Psoas muscle (tissue), 8 donors: ENCODE results near the gene DOC2A. TPM values are rescaled to one million over a fixed set of nuclear protein-coding genes. Genes with fewer than 3 reads are reported as not detected.

Experiments used
- ATAC-seq, 4 donors: fragments of 200-7000 bp; cut with Tn5 transposase; one replicate each; pipeline ENCODE4 v1.9.1; 2020; ENCODE audit warnings: moderate library complexity in 3 of 4, mild to moderate bottlenecking in 2 of 4
- DNase-seq, 2 donors: peaks; one replicate each; pipeline ENCODE4 v3.0.0-alpha.2; 2020
- H3K27ac ChIP-seq: fragments of 200-600 bp; one replicate; pipeline ENCODE4 v1.8.0; 2022
- H3K27me3 ChIP-seq, 3 donors: fragments of 200-600 bp in 1 of 3; one replicate each; pipeline versions ENCODE4 v1.6.1 to v1.8.0; 2013 to 2022; ENCODE audit warnings: low read length in 2 of 3, mild to moderate bottlenecking in 2 of 3, moderate library complexity in 1 of 3; ENCODE audit not compliant: insufficient read depth in 3 of 3
- H3K36me3 ChIP-seq, 2 donors: fragments of 200-600 bp in 1 of 2; one replicate each; pipeline versions ENCODE4 v1.6.1 to v1.8.0; 2013 to 2022; ENCODE audit warnings: low read depth in 1 of 2, mild to moderate bottlenecking in 1 of 2, moderate library complexity in 1 of 2; ENCODE audit not compliant: insufficient read depth in 1 of 2
- H3K4me1 ChIP-seq: fragments of 200-600 bp; one replicate; pipeline ENCODE4 v1.8.0; 2022
- H3K4me3 ChIP-seq: fragments of 200-600 bp; one replicate; pipeline ENCODE4 v1.8.0; 2022; ENCODE audit warnings: mild to moderate bottlenecking
- H3K9me3 ChIP-seq: fragments of 200-600 bp; one replicate; pipeline ENCODE4 v1.8.0; 2022
- CTCF ChIP-seq: fragments of 200-600 bp; IDR thresholded peaks from one replicate; pipeline ENCODE4 v1.8.0; 2022; ENCODE audit warnings: antibody characterized with exemption
- WGBS, 3 donors: extraction: QIAGEN DNeasy Blood & Tissue Kit; methylation state at CpG; one replicate each; pipeline versions ENCODE4 v1.1.6 to v1.1.7; 2013; 5-methylcytosine and 5-hydroxymethylcytosine counted together
- intact Hi-C, 2 donors: fragments of 100-400 bp; cut with DNase I; formaldehyde crosslinking; loops; one replicate each; pipeline versions ENCODE4 v1.11.0 to v1.14.2; 2022
- polyA plus RNA-seq, 3 donors: library from polyadenylated mRNA; stranded (reverse); fragments of 200-250 nt; gene quantifications; one replicate each; pipeline ENCODE4 v1.2.3, GENCODE V29; 2013
- total RNA-seq, 4 donors: library from RNA; stranded (reverse); fragmentation: NEBNext Ultra II Directional in 2 of 4; extraction: Animal tissue kit (Norgen Biotek cat#: 25700) in 2 of 4; gene quantifications; one replicate each; pipeline versions ENCODE4 v1.2.1 to v1.2.4, GENCODE V29; 2021 to 2023
- donor health status: healthy with polysubstance abuse.
- donor health status: DM: no; HTN: no; CAD: no; lungs with moderate emphysema.
- donor health status: Bipolar disorder and iron deficiency.
- donor health status: healthy.
- donor health status: DM: yes; HTN: yes; CAD: no.
- donor health status: DM: no; HTN: no; CAD: no.
- donor health status: DM: no; HTN: no; CAD: no.
- donor health status: DM: yes; HTN: yes; CAD: no.

DOC2A gene
- total and polyA plus RNA-seq, 7 donors = 0.11 to 0.51 (median 0.15) TPM; not detected in 2

- no peak for DNase-seq
- no peak for ATAC-seq
- no peaks in the 10 kb centered on the region for H3K9me3 ChIP-seq
- H3K36me3 ChIP-seq = no peaks in the 10 kb centered on the region
- TF ChIP-seq CTCF = no peak
- H3K4me1 ChIP-seq = no peaks in the 10 kb centered on the region
- 79 to 88% (median 84%) methylated on average over 9 of the region's 9 CpGs for WGBS, 3 donors
- H3K27ac ChIP-seq = no peak overlapping the region
- no peak overlapping the region for H3K4me3 ChIP-seq
- intact Hi-C loops = loop anchor here in 1 of 2 donors (5.0 kb wide), 1 partner anchor 43 kb away; no protein-coding TSS in a partner anchor
- no peaks in the 10 kb centered on the region for H3K27me3 ChIP-seq
Measured at GRCh38 chr16:29959293-29959692, 51.5 kb downstream of the DOC2A start.

- ATAC-seq = no peak
- intact Hi-C loops = loop anchor here in 1 of 2 donors (5.0 kb wide), 1 partner anchor 44 kb away; no protein-coding TSS in a partner anchor
- no peak overlapping the region for H3K27ac ChIP-seq
- no peak for TF ChIP-seq CTCF
- DNase-seq = no peak
- no peaks in the 10 kb centered on the region for H3K27me3 ChIP-seq
- WGBS, 3 donors = 87 to 92% (median 91%) methylated on average over 5 of the region's 5 CpGs
- H3K4me3 ChIP-seq = no peak overlapping the region
- H3K36me3 ChIP-seq = no peaks in the 10 kb centered on the region
- no peaks in the 10 kb centered on the region for H3K4me1 ChIP-seq
- H3K9me3 ChIP-seq = no peaks in the 10 kb centered on the region
Measured at GRCh38 chr16:29958756-29959155, 52.1 kb downstream of the DOC2A start.

Other genes with a start within 250 kb of the DOC2A start
- gene ZG16, start 232.8 kb downstream of the DOC2A start, total RNA-seq = not detected
- gene ZG16, start 232.8 kb downstream of the DOC2A start, polyA plus RNA-seq = under 1 TPM; 0.01 to 0.03 (median 0.01) TPM
- 10 to 100 TPM; 12.6 to 23.8 (median 14.3) TPM for gene KIF22, start 220.3 kb downstream of the DOC2A start, total RNA-seq
- 10 to 100 TPM; 13.4 to 15.5 (median 15.5) TPM for gene KIF22, start 220.3 kb downstream of the DOC2A start, polyA plus RNA-seq
- 100 to 1,000 TPM; 112 to 161 (median 125) TPM for gene MAZ, start 204.5 kb downstream of the DOC2A start, total RNA-seq
- 100 to 1,000 TPM in 2 of 3 donors, 10 to 100 TPM in 1; 94.9 to 193 (median 131) TPM for gene MAZ, start 204.5 kb downstream of the DOC2A start, polyA plus RNA-seq
- gene PRRT2, start 198.8 kb downstream of the DOC2A start, total RNA-seq = 1 to 10 TPM in 1 of 4 donors, under 1 TPM in 3; 0.22 to 1.8 (median 0.75) TPM
- gene PRRT2, start 198.8 kb downstream of the DOC2A start, polyA plus RNA-seq = under 1 TPM; 0.17 to 0.44 (median 0.18) TPM
- gene PAGR1, start 194.9 kb downstream of the DOC2A start, total RNA-seq = 10 to 100 TPM in 3 of 4 donors, 1 to 10 TPM in 1; 9.4 to 14.2 (median 11.0) TPM
- 10 to 100 TPM; 19.8 to 36.8 (median 35.5) TPM for gene PAGR1, start 194.9 kb downstream of the DOC2A start, polyA plus RNA-seq
- gene MVP, start 190.6 kb downstream of the DOC2A start, total RNA-seq = 10 to 100 TPM; 27.9 to 75.9 (median 51.6) TPM
- 10 to 100 TPM; 17.6 to 34.3 (median 34.1) TPM for gene MVP, start 190.6 kb downstream of the DOC2A start, polyA plus RNA-seq
- gene CDIPT, start 147.8 kb downstream of the DOC2A start, total RNA-seq = 10 to 100 TPM; 24.7 to 36.4 (median 32.3) TPM
- gene CDIPT, start 147.8 kb downstream of the DOC2A start, polyA plus RNA-seq = 10 to 100 TPM; 33.3 to 54.3 (median 38.5) TPM
- under 1 TPM; 0.17 to 0.86 (median 0.34) TPM for gene SEZ6L2, start 111.5 kb downstream of the DOC2A start, total RNA-seq
- gene SEZ6L2, start 111.5 kb downstream of the DOC2A start, polyA plus RNA-seq = under 1 TPM; 0.05 to 0.23 (median 0.11) TPM
- under 1 TPM in 2 of 4 donors, not detected in 2; 0.17 to 0.23 TPM for gene ASPHD1, start 110.5 kb downstream of the DOC2A start, total RNA-seq
- under 1 TPM in 2 of 3 donors, not detected in 1; 0.04 to 0.12 TPM for gene ASPHD1, start 110.5 kb downstream of the DOC2A start, polyA plus RNA-seq
- 1 to 10 TPM; 3.3 to 5.4 (median 4.1) TPM for gene KCTD13, start 84.8 kb downstream of the DOC2A start, total RNA-seq
- gene KCTD13, start 84.8 kb downstream of the DOC2A start, polyA plus RNA-seq = 1 to 10 TPM; 2.2 to 5.4 (median 5.1) TPM
- 10 to 100 TPM; 39.6 to 64.5 (median 50.3) TPM for gene TMEM219, start 48.9 kb downstream of the DOC2A start, total RNA-seq
- gene TMEM219, start 48.9 kb downstream of the DOC2A start, polyA plus RNA-seq = 10 to 100 TPM; 53.7 to 80.7 (median 60.4) TPM
- 10 to 100 TPM; 18.6 to 28.6 (median 22.0) TPM for gene TAOK2, start 37.2 kb downstream of the DOC2A start, total RNA-seq
- 10 to 100 TPM; 15.7 to 30.2 (median 21.8) TPM for gene TAOK2, start 37.2 kb downstream of the DOC2A start, polyA plus RNA-seq
- gene HIRIP3, start 15.4 kb downstream of the DOC2A start, total RNA-seq = 10 to 100 TPM; 18.9 to 22.0 (median 20.7) TPM
- gene HIRIP3, start 15.4 kb downstream of the DOC2A start, polyA plus RNA-seq = 10 to 100 TPM; 18.5 to 62.5 (median 23.1) TPM
- 10 to 100 TPM; 30.5 to 43.3 (median 34.1) TPM for gene INO80E, start 14.8 kb downstream of the DOC2A start, total RNA-seq
- gene INO80E, start 14.8 kb downstream of the DOC2A start, polyA plus RNA-seq = 10 to 100 TPM; 59.8 to 86.9 (median 77.3) TPM
- not detected for gene C16orf92, start 12.2 kb upstream of the DOC2A start, total RNA-seq
- gene C16orf92, start 12.2 kb upstream of the DOC2A start, polyA plus RNA-seq = not detected
- 1 to 10 TPM in 1 of 4 donors, under 1 TPM in 3; 0.17 to 1.9 (median 0.23) TPM for gene TLCD3B, start 20.2 kb upstream of the DOC2A start, total RNA-seq
- gene TLCD3B, start 20.2 kb upstream of the DOC2A start, polyA plus RNA-seq = under 1 TPM; 0.13 to 0.62 (median 0.17) TPM
- 1,000 to 10,000 TPM; 5,088 to 7,531 (median 6,001) TPM for gene ALDOA, start 54.7 kb upstream of the DOC2A start, total RNA-seq
- over 10,000 TPM in 1 of 3 donors, 1,000 to 10,000 TPM in 2; 4,532 to 12,458 (median 6,880) TPM for gene ALDOA, start 54.7 kb upstream of the DOC2A start, polyA plus RNA-seq
- gene PPP4C, start 65.0 kb upstream of the DOC2A start, total RNA-seq = 10 to 100 TPM; 38.1 to 64.5 (median 58.5) TPM
- gene PPP4C, start 65.0 kb upstream of the DOC2A start, polyA plus RNA-seq = 100 to 1,000 TPM in 2 of 3 donors, 10 to 100 TPM in 1; 79.1 to 172 (median 130) TPM
- 1 to 10 TPM in 1 of 4 donors, under 1 TPM in 3; 0.32 to 1.0 (median 0.51) TPM for gene TBX6, start 80.9 kb upstream of the DOC2A start, total RNA-seq
- gene TBX6, start 80.9 kb upstream of the DOC2A start, polyA plus RNA-seq = 1 to 10 TPM in 2 of 3 donors, under 1 TPM in 1; 0.76 to 1.6 (median 1.5) TPM
- 100 to 1,000 TPM in 1 of 4 donors, 10 to 100 TPM in 3; 47.1 to 156 (median 60.2) TPM for gene YPEL3, start 85.2 kb upstream of the DOC2A start, total RNA-seq
- gene YPEL3, start 85.2 kb upstream of the DOC2A start, polyA plus RNA-seq = 10 to 100 TPM; 24.8 to 96.2 (median 81.4) TPM
- gene GDPD3, start 102.5 kb upstream of the DOC2A start, total RNA-seq = 1 to 10 TPM in 2 of 4 donors, under 1 TPM in 2; 0.56 to 3.1 (median 1.3) TPM
- gene GDPD3, start 102.5 kb upstream of the DOC2A start, polyA plus RNA-seq = under 1 TPM; 0.48 to 0.91 (median 0.89) TPM
- gene MAPK3, start 112.2 kb upstream of the DOC2A start, total RNA-seq = 10 to 100 TPM; 37.2 to 45.2 (median 41.0) TPM
- 10 to 100 TPM; 25.6 to 53.0 (median 48.7) TPM for gene MAPK3, start 112.2 kb upstream of the DOC2A start, polyA plus RNA-seq
- 1 to 10 TPM; 4.0 to 6.8 (median 6.3) TPM for gene CORO1A, start 172.6 kb upstream of the DOC2A start, total RNA-seq
- gene CORO1A, start 172.6 kb upstream of the DOC2A start, polyA plus RNA-seq = 1 to 10 TPM; 2.7 to 6.5 (median 3.0) TPM
- 10 to 100 TPM; 54.0 to 69.1 (median 60.3) TPM for gene BOLA2B, start 182.6 kb upstream of the DOC2A start, total RNA-seq
- 100 to 1,000 TPM; 177 to 700 (median 243) TPM for gene BOLA2B, start 182.6 kb upstream of the DOC2A start, polyA plus RNA-seq
- 10 to 100 TPM; 21.6 to 45.2 (median 38.3) TPM for gene SLX1A, start 182.8 kb upstream of the DOC2A start, total RNA-seq
- gene SLX1A, start 182.8 kb upstream of the DOC2A start, polyA plus RNA-seq = 10 to 100 TPM in 2 of 3 donors, 1 to 10 TPM in 1; 9.2 to 43.3 (median 31.0) TPM
- 1 to 10 TPM; 4.2 to 5.5 (median 4.7) TPM for gene SULT1A3, start 188.2 kb upstream of the DOC2A start, total RNA-seq
- 1 to 10 TPM; 2.7 to 4.6 (median 3.4) TPM for gene SULT1A3, start 188.2 kb upstream of the DOC2A start, polyA plus RNA-seq
- 1 to 10 TPM; 3.0 to 6.5 (median 5.0) TPM for gene NPIPB13, start 237.5 kb upstream of the DOC2A start, total RNA-seq
- gene NPIPB13, start 237.5 kb upstream of the DOC2A start, polyA plus RNA-seq = 1 to 10 TPM; 1.8 to 2.2 (median 2.0) TPM